ENCODE data around the gene PSMG3. TPM values are rescaled to one million over a fixed set of nuclear protein-coding genes. Genes with fewer than 3 reads are reported as not detected.

PSMG3 gene
- total and polyA plus RNA-seq, 2 donors, result 56.0 to 85.2 TPM

DNA sequence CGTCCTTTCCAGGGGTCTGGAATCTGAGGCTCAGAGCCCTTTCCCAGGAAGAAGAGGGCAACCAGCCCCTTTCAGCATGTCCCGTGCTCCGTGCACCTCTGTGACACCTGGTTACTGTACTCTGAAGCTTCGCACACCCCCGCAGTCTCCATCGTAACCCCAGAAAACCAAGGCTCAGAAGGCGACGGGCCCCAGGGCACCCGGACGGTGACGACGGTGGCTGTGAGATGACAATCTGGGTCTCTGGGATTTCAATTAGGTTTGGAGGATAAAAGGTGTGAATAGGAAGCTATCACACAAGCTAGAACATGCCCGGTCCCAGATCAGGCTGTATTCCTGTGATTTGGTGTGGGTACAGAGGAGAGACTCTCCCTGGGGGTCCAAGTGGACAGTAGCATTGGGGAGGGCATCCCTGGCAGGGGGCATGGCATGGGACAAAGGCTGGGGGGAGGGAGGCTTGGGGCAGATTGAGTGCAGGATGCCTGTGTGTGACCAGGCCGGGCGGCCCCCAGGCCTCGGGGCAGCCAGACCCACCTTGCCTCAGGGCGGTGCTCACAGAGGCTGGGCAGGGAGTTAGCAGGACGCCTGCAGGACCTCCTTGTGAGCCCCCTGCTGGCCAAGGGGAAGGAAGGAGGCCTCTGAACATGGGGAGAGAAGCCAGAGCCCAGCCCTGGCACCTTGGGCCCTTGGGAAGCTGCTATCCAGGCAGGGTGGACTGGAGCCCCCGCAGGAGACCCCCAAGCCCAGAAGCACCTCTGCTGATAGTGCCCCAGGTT lies 23.4 kb upstream of the PSMG3 start:
- peaks cover 0 to 10% of the 10 kb centered on the region in 2 donors for H3K27me3 ChIP-seq (ENCODE audit: control insufficient read depth in 2 of 2, insufficient read depth in 1 of 2, low read length in 1 of 2)
- H3K4me1 ChIP-seq (ENCODE audit: control insufficient read depth in 2 of 2, insufficient read depth in 2 of 2, low read length in 2 of 2), result peaks cover 29 to 46% of the 10 kb centered on the region in 2 donors
- no peak overlapping the region for H3K4me3 ChIP-seq (ENCODE audit: low read length in 2 of 2)
- peak in 1 of 9 donors; percentile 33 for DNase-seq (ENCODE audit: low read depth in 6 of 9, low spot score in 9 of 9)
- WGBS, result 72% methylated on average over 19 of the region's 19 CpGs
- H3K27ac ChIP-seq (ENCODE audit: low read depth in 1 of 2, low read length in 1 of 2), result peak overlapping the region in 1 of 2 donors; percentile 91
- H3K36me3 ChIP-seq (ENCODE audit: control insufficient read depth in 2 of 2, insufficient read depth in 2 of 2, low read length in 1 of 2), result no peaks in the 10 kb centered on the region
- peaks cover 1 to 19% of the 10 kb centered on the region in 2 donors for H3K9me3 ChIP-seq (ENCODE audit: control insufficient read depth in 2 of 2, insufficient read depth in 1 of 2, low read length in 1 of 2)

DNA sequence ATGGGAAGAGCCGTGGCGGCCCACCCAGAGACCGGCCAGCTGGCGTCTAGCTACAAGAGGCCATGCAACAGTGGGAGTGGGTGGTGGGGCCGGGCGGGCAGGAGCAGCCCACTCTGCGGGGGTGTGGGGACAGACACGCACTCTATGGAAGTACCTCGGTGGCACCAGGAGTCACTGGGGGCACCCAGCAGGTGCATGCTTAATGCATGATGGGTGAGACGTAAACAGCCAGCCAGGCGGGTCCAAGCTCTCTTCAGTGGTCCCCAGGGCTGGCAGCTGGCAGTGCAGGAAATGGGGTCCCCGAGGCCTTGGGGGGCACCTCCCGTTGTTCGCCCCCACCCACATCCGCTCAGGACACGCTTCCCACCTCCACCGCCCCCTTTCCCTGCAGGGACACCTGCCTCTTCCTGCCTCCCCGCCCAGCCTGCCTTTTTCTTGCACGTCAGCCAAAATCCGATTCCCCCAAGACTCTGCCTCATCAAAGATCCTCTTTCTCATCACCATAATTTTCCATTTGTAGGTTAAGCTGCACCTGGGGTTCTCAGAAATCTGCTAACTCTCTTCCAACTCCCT lies 22.6 kb upstream of the PSMG3 start:
- DNase-seq (ENCODE audit: low read depth in 6 of 9, low spot score in 9 of 9), result peak in 6 of 9 donors; percentile 42 to 77 (median 51)
- WGBS, result 23% methylated on average over 20 of the region's 20 CpGs
- Histone ChIP-seq H3K9me3 (ENCODE audit: control insufficient read depth in 2 of 2, insufficient read depth in 1 of 2, low read length in 1 of 2) (peaks cover 1 to 15% of the 10 kb centered on the region in 2 donors), H3K27ac (ENCODE audit: low read depth in 1 of 2, low read length in 1 of 2) (peak overlapping the region; percentile 43 to 91), H3K4me1 (ENCODE audit: control insufficient read depth in 2 of 2, insufficient read depth in 2 of 2, low read length in 2 of 2) (peaks cover 29 to 46% of the 10 kb centered on the region in 2 donors), H3K27me3 (ENCODE audit: control insufficient read depth in 2 of 2, insufficient read depth in 1 of 2, low read length in 1 of 2) (peaks cover 0 to 10% of the 10 kb centered on the region in 2 donors), H3K36me3 (ENCODE audit: control insufficient read depth in 2 of 2, insufficient read depth in 2 of 2, low read length in 1 of 2) (no peaks in the 10 kb centered on the region), H3K4me3 (ENCODE audit: low read length in 2 of 2) (peak overlapping the region; percentile 15 to 26)

DNA sequence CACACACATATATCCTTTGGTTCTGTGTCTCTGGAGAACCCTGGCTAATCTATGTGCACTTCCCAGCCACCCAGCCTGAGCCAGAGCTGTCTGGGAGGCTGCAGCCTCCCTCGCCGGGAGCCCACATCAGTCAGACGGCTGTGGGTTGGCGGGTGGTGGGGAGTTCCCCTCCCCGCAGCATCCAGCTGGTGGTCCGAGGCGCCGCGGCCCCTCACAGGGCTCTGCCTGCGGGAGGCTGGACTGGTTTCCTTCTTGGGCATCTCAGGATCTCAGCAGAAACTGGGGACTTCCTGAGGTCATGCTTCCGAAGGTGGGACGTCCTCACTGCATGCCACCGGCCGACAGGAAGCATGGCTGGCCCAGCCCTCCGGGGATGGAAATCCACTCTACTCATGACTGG lies 22.0 kb upstream of the PSMG3 start:
- Histone ChIP-seq H3K27me3 (ENCODE audit: control insufficient read depth in 2 of 2, insufficient read depth in 1 of 2, low read length in 1 of 2) (peaks cover 0 to 10% of the 10 kb centered on the region in 2 donors), H3K36me3 (ENCODE audit: control insufficient read depth in 2 of 2, insufficient read depth in 2 of 2, low read length in 1 of 2) (no peaks in the 10 kb centered on the region), H3K27ac (ENCODE audit: low read depth in 1 of 2, low read length in 1 of 2) (peak overlapping the region; percentile 43 to 91), H3K4me3 (ENCODE audit: low read length in 2 of 2) (peak overlapping the region; percentile 15 to 26), H3K9me3 (ENCODE audit: control insufficient read depth in 2 of 2, insufficient read depth in 1 of 2, low read length in 1 of 2) (peaks cover 1 to 15% of the 10 kb centered on the region in 2 donors), H3K4me1 (ENCODE audit: control insufficient read depth in 2 of 2, insufficient read depth in 2 of 2, low read length in 2 of 2) (peaks cover 29 to 46% of the 10 kb centered on the region in 2 donors)
- under 1% methylated on average over 15 of the region's 15 CpGs for WGBS
- peak in 6 of 9 donors; percentile 19 to 61 (median 30) for DNase-seq (ENCODE audit: low read depth in 6 of 9, low spot score in 9 of 9)

DNA sequence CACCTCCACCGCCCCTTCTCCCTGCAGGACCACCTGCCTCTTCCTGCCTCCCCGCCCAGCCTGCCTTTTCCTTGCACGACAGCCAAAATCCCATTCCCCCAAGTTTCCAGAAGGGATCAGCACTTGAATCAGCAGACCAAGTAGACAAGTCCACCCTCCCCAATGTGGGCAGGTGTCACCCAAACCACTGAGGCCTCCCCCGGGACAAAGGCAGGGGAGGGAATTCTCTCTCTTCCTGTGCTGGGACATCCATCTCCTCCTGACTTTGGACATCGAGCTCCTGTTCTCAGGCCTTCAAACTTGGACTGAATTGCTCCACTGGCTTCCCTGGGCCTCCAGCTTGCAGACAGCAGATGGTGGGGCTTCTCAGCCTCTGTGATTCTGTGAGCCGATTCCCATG lies 21.6 kb upstream of the PSMG3 start:
- no peak for DNase-seq (ENCODE audit: low read depth in 6 of 9, low spot score in 9 of 9)
- Histone ChIP-seq H3K4me1 (ENCODE audit: control insufficient read depth in 2 of 2, insufficient read depth in 2 of 2, low read length in 2 of 2) (peaks cover 29 to 46% of the 10 kb centered on the region in 2 donors), H3K27ac (ENCODE audit: low read depth in 1 of 2, low read length in 1 of 2) (peak overlapping the region in 1 of 2 donors; percentile 91), H3K9me3 (ENCODE audit: control insufficient read depth in 2 of 2, insufficient read depth in 1 of 2, low read length in 1 of 2) (peaks cover 1 to 15% of the 10 kb centered on the region in 2 donors), H3K4me3 (ENCODE audit: low read length in 2 of 2) (no peak overlapping the region), H3K27me3 (ENCODE audit: control insufficient read depth in 2 of 2, insufficient read depth in 1 of 2, low read length in 1 of 2) (peaks cover 0 to 10% of the 10 kb centered on the region in 2 donors), H3K36me3 (ENCODE audit: control insufficient read depth in 2 of 2, insufficient read depth in 2 of 2, low read length in 1 of 2) (no peaks in the 10 kb centered on the region)
- 50% methylated on average over 6 of the region's 6 CpGs for WGBS

DNA sequence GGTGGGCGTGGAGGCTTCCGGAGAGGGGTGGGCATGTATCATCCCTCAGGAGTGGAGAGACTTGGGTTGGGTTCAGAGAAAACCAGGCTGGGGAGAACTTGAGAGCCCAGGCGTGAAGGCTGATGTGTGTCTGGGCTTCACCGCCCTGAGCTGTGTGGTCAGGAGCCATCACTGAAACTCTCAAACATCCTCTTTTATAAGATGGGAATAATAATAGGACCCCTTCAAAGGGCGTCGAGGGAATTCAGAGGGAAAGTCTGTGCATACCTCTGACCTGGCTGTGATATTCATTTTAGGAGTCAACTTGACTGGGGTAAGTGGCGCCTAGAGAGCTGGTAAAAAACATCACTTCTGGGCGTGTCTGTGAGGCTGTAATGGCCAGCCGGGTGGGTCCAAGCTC lies 21.1 kb upstream of the PSMG3 start:
- DNase-seq (ENCODE audit: low read depth in 6 of 9, low spot score in 9 of 9), result no peak
- 85% methylated on average over 9 of the region's 9 CpGs for WGBS
- Histone ChIP-seq H3K9me3 (ENCODE audit: control insufficient read depth in 2 of 2, insufficient read depth in 1 of 2, low read length in 1 of 2) (peaks cover 1 to 19% of the 10 kb centered on the region in 2 donors), H3K4me3 (ENCODE audit: low read length in 2 of 2) (no peak overlapping the region), H3K27me3 (ENCODE audit: control insufficient read depth in 2 of 2, insufficient read depth in 1 of 2, low read length in 1 of 2) (peaks cover 0 to 10% of the 10 kb centered on the region in 2 donors), H3K36me3 (ENCODE audit: control insufficient read depth in 2 of 2, insufficient read depth in 2 of 2, low read length in 1 of 2) (no peaks in the 10 kb centered on the region), H3K27ac (ENCODE audit: low read depth in 1 of 2, low read length in 1 of 2) (peak overlapping the region in 1 of 2 donors; percentile 91), H3K4me1 (ENCODE audit: control insufficient read depth in 2 of 2, insufficient read depth in 2 of 2, low read length in 2 of 2) (peaks cover 29 to 46% of the 10 kb centered on the region in 2 donors)

DNA sequence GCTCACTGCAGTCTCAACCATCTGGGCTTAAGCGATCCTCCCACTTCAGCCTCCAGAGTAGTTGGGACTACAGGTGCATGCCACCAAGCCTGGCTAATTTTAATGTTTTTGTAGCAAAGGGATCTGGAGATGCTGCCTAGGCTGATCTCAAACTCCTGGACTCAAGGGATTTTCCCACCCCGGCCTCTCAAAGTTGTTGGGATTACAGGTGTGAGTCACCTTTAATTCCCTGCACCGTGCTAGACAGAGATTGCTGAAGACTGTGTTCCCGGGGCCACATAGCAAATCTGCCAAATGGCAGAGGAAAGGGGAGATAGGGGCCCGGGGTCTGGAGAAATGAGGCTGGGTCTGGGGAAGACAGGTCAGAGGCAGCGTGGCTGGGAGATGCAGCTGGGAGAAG lies 20.6 kb upstream of the PSMG3 start:
- WGBS, result 85% methylated on average over 6 of the region's 6 CpGs
- Histone ChIP-seq H3K27me3 (ENCODE audit: control insufficient read depth in 2 of 2, insufficient read depth in 1 of 2, low read length in 1 of 2) (peaks cover 0 to 10% of the 10 kb centered on the region in 2 donors), H3K27ac (ENCODE audit: low read depth in 1 of 2, low read length in 1 of 2) (peak overlapping the region in 1 of 2 donors; percentile 43), H3K9me3 (ENCODE audit: control insufficient read depth in 2 of 2, insufficient read depth in 1 of 2, low read length in 1 of 2) (peaks cover 1 to 22% of the 10 kb centered on the region in 2 donors), H3K36me3 (ENCODE audit: control insufficient read depth in 2 of 2, insufficient read depth in 2 of 2, low read length in 1 of 2) (no peaks in the 10 kb centered on the region), H3K4me1 (ENCODE audit: control insufficient read depth in 2 of 2, insufficient read depth in 2 of 2, low read length in 2 of 2) (peaks cover 29 to 46% of the 10 kb centered on the region in 2 donors), H3K4me3 (ENCODE audit: low read length in 2 of 2) (no peak overlapping the region)
- DNase-seq (ENCODE audit: low read depth in 6 of 9, low spot score in 9 of 9), result no peak

DNA sequence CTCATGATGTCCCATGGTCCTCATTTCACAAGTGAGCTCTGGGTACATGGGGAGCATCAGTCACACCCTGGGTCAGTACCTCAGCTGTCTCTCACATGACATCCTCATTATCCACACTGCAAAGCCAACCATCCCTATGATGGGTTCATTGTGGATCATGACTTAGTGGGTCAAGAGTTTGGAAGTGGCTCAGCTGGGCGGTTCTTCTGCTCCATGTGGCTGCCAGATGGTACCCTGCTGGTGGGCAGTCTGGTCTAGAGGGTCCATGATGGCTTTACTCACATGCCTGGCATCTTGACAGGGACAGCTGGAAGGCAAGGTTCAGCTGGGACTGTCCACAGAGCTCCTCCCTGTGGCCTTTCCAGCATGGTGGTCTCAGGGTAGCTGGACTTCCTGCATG lies 19.1 kb upstream of the PSMG3 start:
- Histone ChIP-seq H3K4me1 (ENCODE audit: control insufficient read depth in 2 of 2, insufficient read depth in 2 of 2, low read length in 2 of 2) (peaks cover 29 to 46% of the 10 kb centered on the region in 2 donors), H3K27ac (ENCODE audit: low read depth in 1 of 2, low read length in 1 of 2) (no peak overlapping the region), H3K9me3 (ENCODE audit: control insufficient read depth in 2 of 2, insufficient read depth in 1 of 2, low read length in 1 of 2) (peaks cover 1 to 22% of the 10 kb centered on the region in 2 donors), H3K27me3 (ENCODE audit: control insufficient read depth in 2 of 2, insufficient read depth in 1 of 2, low read length in 1 of 2) (peaks cover 0 to 10% of the 10 kb centered on the region in 2 donors), H3K4me3 (ENCODE audit: low read length in 2 of 2) (no peak overlapping the region), H3K36me3 (ENCODE audit: control insufficient read depth in 2 of 2, insufficient read depth in 2 of 2, low read length in 1 of 2) (no peaks in the 10 kb centered on the region)
- no peak for DNase-seq (ENCODE audit: low read depth in 6 of 9, low spot score in 9 of 9)
- WGBS, result 98% methylated on average over 1 of the region's 1 CpG

DNA sequence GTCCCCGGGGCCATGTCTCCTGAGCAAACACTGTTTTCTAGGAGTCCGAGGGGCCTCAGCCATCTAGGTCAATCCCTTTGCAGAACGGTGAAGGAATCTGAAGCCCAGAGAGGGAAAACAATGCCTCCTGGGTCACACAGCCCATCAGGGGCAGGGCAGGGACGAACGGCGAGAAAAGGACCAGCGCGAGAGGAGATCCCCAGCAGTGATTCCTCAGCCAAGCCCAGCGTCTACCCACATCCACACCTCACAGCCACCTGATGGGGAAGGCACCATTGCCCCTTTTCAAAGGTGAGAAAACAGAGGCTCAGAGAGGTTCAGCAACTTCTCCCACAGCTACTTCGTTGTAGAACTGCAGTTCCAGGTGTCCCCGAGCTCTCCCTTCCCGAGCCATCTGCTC lies 17.9 kb upstream of the PSMG3 start:
- H3K36me3 ChIP-seq (ENCODE audit: control insufficient read depth in 2 of 2, insufficient read depth in 2 of 2, low read length in 1 of 2), result no peaks in the 10 kb centered on the region
- no peak overlapping the region for H3K27ac ChIP-seq (ENCODE audit: low read depth in 1 of 2, low read length in 1 of 2)
- H3K4me1 ChIP-seq (ENCODE audit: control insufficient read depth in 2 of 2, insufficient read depth in 2 of 2, low read length in 2 of 2), result peaks cover 24 to 40% of the 10 kb centered on the region in 2 donors
- peaks cover 0 to 5% of the 10 kb centered on the region in 2 donors for H3K27me3 ChIP-seq (ENCODE audit: control insufficient read depth in 2 of 2, insufficient read depth in 1 of 2, low read length in 1 of 2)
- 95% methylated on average over 12 of the region's 12 CpGs for WGBS
- no peak for DNase-seq (ENCODE audit: low read depth in 6 of 9, low spot score in 9 of 9)
- H3K9me3 ChIP-seq (ENCODE audit: control insufficient read depth in 2 of 2, insufficient read depth in 1 of 2, low read length in 1 of 2), result peaks cover 1 to 22% of the 10 kb centered on the region in 2 donors
- no peak overlapping the region for H3K4me3 ChIP-seq (ENCODE audit: low read length in 2 of 2)
